NB4 (cell line): ENCODE data around the gene CRTAP.

ENCODE experiments used
- CTCF ChIP-seq: IDR thresholded peaks from one replicate; pipeline ENCODE4 v1.5.1; 2012; ENCODE audit warnings: low read depth, low read length
- MYC ChIP-seq: IDR thresholded peaks from 2 replicates; pipeline ENCODE4 v1.6.1; 2011; ENCODE audit warnings: low read depth, low read length
- POLR2A ChIP-seq: IDR thresholded peaks from 2 replicates; pipeline ENCODE4 v1.6.1; 2011; ENCODE audit warnings: mild to moderate bottlenecking; ENCODE audit not compliant: insufficient read length; ENCODE audit errors: extremely low read depth

- no peak for TF ChIP-seq CTCF
- no peak for TF ChIP-seq MYC
- TF ChIP-seq POLR2A, result no peak
Observed at GRCh38 chr3:33146791-33147445, 33.1 kb downstream of the CRTAP start.
